Endodermal cell (in vitro differentiated cells): Measurements from ENCODE around the gene OR4K17. TPM values are rescaled to one million over a fixed set of nuclear protein-coding genes. Genes with fewer than 3 reads are reported as not detected.

Experiments used
- DNase-seq: peaks from one replicate; pipeline ENCODE4 v3.0.0-alpha.2; 2017
- H3K27ac ChIP-seq: 2 replicates; pipeline ENCODE4 v1.5.1; 2013; ENCODE audit warnings: mild to moderate bottlenecking, low read depth, low read length, moderate library complexity
- H3K27me3 ChIP-seq: 2 replicates; pipeline ENCODE4 v1.6.1; 2013; ENCODE audit warnings: mild to moderate bottlenecking, low read length, moderate library complexity; ENCODE audit not compliant: insufficient read depth, control insufficient read depth, poor library complexity, severe bottlenecking
- H3K36me3 ChIP-seq: 2 replicates; pipeline ENCODE4 v1.7.0; 2013; ENCODE audit warnings: mild to moderate bottlenecking, low read length, moderate library complexity; ENCODE audit not compliant: control insufficient read depth, insufficient read depth
- H3K4me1 ChIP-seq: one replicate; pipeline ENCODE4 v1.7.0; 2013; ENCODE audit warnings: low read length; ENCODE audit not compliant: control insufficient read depth, insufficient read depth
- H3K4me3 ChIP-seq: 2 replicates; pipeline ENCODE4 v1.5.1; 2013; ENCODE audit warnings: mild to moderate bottlenecking, low read length, moderate library complexity
- H3K9ac ChIP-seq: 2 replicates; pipeline ENCODE4 v1.6.1; 2013; ENCODE audit warnings: mild to moderate bottlenecking, low read length, moderate library complexity; ENCODE audit not compliant: poor library complexity, severe bottlenecking; ENCODE audit errors: extremely low read depth
- H3K9me3 ChIP-seq: 2 replicates; pipeline ENCODE4 v1.6.1; 2013; ENCODE audit warnings: mild to moderate bottlenecking, low read length, moderate library complexity; ENCODE audit not compliant: control insufficient read depth
- H3K27ac Mint-ChIP-seq: 2 replicates; pipeline ENCODE4 v1.8.0; 2020; ENCODE audit warnings: mixed read lengths
- H3K27me3 Mint-ChIP-seq: 2 replicates; pipeline ENCODE4 v1.8.0; 2021; ENCODE audit warnings: mild to moderate bottlenecking, mixed read lengths; ENCODE audit not compliant: insufficient read depth
- H3K36me3 Mint-ChIP-seq: 2 replicates; pipeline ENCODE4 v1.8.0; 2020; ENCODE audit warnings: low read depth, mixed read lengths
- H3K4me1 Mint-ChIP-seq: 2 replicates; pipeline ENCODE4 v1.8.0; 2020; ENCODE audit warnings: mixed read lengths
- H3K4me3 Mint-ChIP-seq: 2 replicates; pipeline ENCODE4 v1.8.0; 2020; ENCODE audit warnings: mild to moderate bottlenecking, moderate library complexity, mixed read lengths
- H3K9me3 Mint-ChIP-seq: 2 replicates; pipeline ENCODE4 v1.8.0; 2020; ENCODE audit warnings: mild to moderate bottlenecking, mixed read lengths
- WGBS, 2 experiments: methylation state at CpG; one replicate each; pipeline versions ENCODE4 v1.1.5 to v1.1.7; 2013; ENCODE audit warnings: missing lambda C conversion rate in 2 of 2, mixed read lengths in 1 of 2; ENCODE audit not compliant: insufficient coverage in 1 of 2, insufficient read length in 1 of 2; 5-methylcytosine and 5-hydroxymethylcytosine counted together
- total RNA-seq, 2 donors: library from RNA; stranded (reverse); fragmentation: NEBNext Ultra II Directional in 1 of 2; extraction: Animal tissue kit (Norgen Biotek cat#: 25700) in 1 of 2; gene quantifications; 2 replicates in 1 of 2; 3 replicates in 1 of 2; pipeline ENCODE4 v1.2.1, GENCODE V29; 2021
- TF ChIP-seq, protein P1 (sequence below): fragments of 200-600 bp; sonication (generic); conservative IDR thresholded peaks from 2 replicates; pipeline ENCODE4 v1.5.0; 2021; ENCODE audit warnings: antibody characterized with exemption, mild to moderate bottlenecking

The OR4K17 gene
- total RNA-seq, 2 donors from 2014 or later: not detected

DNA sequence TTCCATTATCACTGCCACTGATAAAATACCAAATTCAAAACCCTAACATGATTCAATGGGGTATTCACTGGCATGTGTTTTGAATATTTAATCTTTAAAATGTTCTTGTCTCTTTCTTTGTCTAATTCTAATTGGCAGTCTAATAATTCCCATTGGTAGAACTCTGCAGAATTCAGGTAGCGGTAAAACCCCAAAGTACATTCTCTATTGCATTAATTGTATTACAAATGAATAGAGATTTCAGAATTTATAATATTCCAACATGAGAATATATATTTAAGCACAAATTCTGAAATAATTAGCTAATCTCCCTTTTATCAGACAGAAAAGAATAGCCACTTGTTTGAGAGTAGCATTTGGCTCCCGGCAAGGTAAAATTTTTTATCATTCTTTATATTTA, 28.0 kb downstream of the OR4K17 start, which contains the start of gene OR4N5:
OR4N5 (plus strand) TSS at position 301 of the 400 bp plus-strand sequence. CDS start 4,916 bp downstream, outside the sequence.
- TF ChIP-seq, protein P1, sequence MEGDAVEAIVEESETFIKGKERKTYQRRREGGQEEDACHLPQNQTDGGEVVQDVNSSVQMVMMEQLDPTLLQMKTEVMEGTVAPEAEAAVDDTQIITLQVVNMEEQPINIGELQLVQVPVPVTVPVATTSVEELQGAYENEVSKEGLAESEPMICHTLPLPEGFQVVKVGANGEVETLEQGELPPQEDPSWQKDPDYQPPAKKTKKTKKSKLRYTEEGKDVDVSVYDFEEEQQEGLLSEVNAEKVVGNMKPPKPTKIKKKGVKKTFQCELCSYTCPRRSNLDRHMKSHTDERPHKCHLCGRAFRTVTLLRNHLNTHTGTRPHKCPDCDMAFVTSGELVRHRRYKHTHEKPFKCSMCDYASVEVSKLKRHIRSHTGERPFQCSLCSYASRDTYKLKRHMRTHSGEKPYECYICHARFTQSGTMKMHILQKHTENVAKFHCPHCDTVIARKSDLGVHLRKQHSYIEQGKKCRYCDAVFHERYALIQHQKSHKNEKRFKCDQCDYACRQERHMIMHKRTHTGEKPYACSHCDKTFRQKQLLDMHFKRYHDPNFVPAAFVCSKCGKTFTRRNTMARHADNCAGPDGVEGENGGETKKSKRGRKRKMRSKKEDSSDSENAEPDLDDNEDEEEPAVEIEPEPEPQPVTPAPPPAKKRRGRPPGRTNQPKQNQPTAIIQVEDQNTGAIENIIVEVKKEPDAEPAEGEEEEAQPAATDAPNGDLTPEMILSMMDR: no peak
- H3K4me3 ChIP-seq: no peak within 1 kb of the TSS
- no CpG with 5 or more reads among the region's 2 CpGs for WGBS, 2 experiments
- Mint-ChIP-seq H3K4me3 (no peak within 1 kb of the TSS), H3K9me3 (peaks cover 78% of the 10 kb centered on the region), H3K27me3 (no peaks in the 10 kb centered on the region), H3K36me3 (no peaks in the 10 kb centered on the region), H3K4me1 (no peaks in the 10 kb centered on the region), H3K27ac (no peak within 1 kb of the TSS)
- H3K4me1 ChIP-seq: no peaks in the 10 kb centered on the region
- no peak within 1 kb of the TSS for H3K27ac ChIP-seq
- DNase-seq: no peak
- H3K36me3 ChIP-seq: no peaks in the 10 kb centered on the region
- H3K9ac ChIP-seq: no peak within 1 kb of the TSS
- H3K27me3 ChIP-seq: no peaks in the 10 kb centered on the region
- peaks cover 82% of the 10 kb centered on the region for H3K9me3 ChIP-seq

DNA sequence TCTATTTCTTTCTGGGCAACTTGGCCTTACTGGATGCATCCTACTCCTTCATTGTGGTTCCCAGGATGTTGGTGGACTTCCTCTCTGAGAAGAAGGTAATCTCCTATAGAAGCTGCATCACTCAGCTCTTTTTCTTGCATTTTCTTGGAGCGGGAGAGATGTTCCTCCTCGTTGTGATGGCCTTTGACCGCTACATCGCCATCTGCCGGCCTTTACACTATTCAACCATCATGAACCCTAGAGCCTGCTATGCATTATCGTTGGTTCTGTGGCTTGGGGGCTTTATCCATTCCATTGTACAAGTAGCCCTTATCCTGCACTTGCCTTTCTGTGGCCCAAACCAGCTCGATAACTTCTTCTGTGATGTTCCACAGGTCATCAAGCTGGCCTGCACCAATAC, 33.4 kb downstream of the OR4K17 start:
- DNase-seq: no peak
- no peaks in the 10 kb centered on the region for H3K4me1 ChIP-seq
- no peaks in the 10 kb centered on the region for H3K36me3 ChIP-seq
- H3K4me3 ChIP-seq: no peak overlapping the region
- no peak overlapping the region for H3K27ac Mint-ChIP-seq
- WGBS, 2 experiments: 57 to 59% methylated on average over 5 to 7 of the region's 7 CpGs
- peaks cover 76% of the 10 kb centered on the region for H3K9me3 ChIP-seq
- no peaks in the 10 kb centered on the region for H3K4me1 Mint-ChIP-seq
- TF ChIP-seq, protein P1: no peak
- H3K27ac ChIP-seq: no peak overlapping the region
- H3K4me3 Mint-ChIP-seq: no peak overlapping the region
- H3K36me3 Mint-ChIP-seq: no peaks in the 10 kb centered on the region
- H3K9ac ChIP-seq: no peak overlapping the region
- H3K9me3 Mint-ChIP-seq: peaks cover 73% of the 10 kb centered on the region
- no peaks in the 10 kb centered on the region for H3K27me3 Mint-ChIP-seq
- no peaks in the 10 kb centered on the region for H3K27me3 ChIP-seq

DNA sequence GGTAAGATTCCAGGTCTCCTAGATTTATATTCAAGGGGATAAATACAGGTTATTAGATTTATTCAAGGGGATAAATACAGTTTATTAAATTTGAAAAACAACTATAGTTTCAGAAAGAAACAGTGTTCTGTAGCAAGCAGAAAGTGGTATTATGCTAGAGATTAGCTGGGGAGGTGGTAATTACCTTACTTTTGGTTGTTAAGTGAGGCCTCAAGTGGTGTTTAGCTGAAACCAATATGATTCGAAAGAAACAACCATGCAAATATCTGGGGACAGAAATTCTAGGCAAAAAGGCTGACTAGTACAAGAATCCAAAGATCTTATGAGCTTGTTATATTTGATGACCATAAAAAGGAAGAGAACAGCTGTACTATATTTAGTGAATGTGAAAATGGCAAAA, 34.3 kb downstream of the OR4K17 start:
- no peak overlapping the region for H3K27ac Mint-ChIP-seq
- peaks cover 78% of the 10 kb centered on the region for H3K9me3 ChIP-seq

More for the DNA sequence above, 34.3 kb downstream of the OR4K17 start:
- Histone ChIP-seq H3K36me3 (no peaks in the 10 kb centered on the region), H3K27me3 (no peaks in the 10 kb centered on the region), H3K9ac (no peak overlapping the region), H3K27ac (no peak overlapping the region), H3K4me3 (no peak overlapping the region), H3K4me1 (no peaks in the 10 kb centered on the region)
- Mint-ChIP-seq H3K4me1 (no peaks in the 10 kb centered on the region), H3K36me3 (no peaks in the 10 kb centered on the region), H3K27me3 (no peaks in the 10 kb centered on the region), H3K4me3 (no peak overlapping the region), H3K9me3 (peaks cover 76% of the 10 kb centered on the region)
- no peak for DNase-seq
- TF ChIP-seq, protein P1: no peak
- 43 to 62% methylated on average over 1 of the region's 1 CpG for WGBS, 2 experiments
